GM12878 (cell line): ENCODE results near the gene CTIF. TPM values are rescaled to one million over a fixed set of nuclear protein-coding genes. Genes with fewer than 3 reads are reported as not detected.

Experiments
- SRF ChIP-seq, 2 experiments: IDR thresholded peaks; 2 replicates each; pipeline ENCODE4 v1.6.1; 2011; ENCODE audit warnings: low read depth in 2 of 2, low read length in 2 of 2, mild to moderate bottlenecking in 1 of 2, moderate library complexity in 1 of 2
- WRNIP1 ChIP-seq: IDR thresholded peaks from 2 replicates; pipeline ENCODE4 v1.6.1; 2011; ENCODE audit warnings: low read depth, low read length, improper control_type of control experiment, borderline replicate concordance
- polyA plus RNA-seq, 11 experiments: library from polyadenylated mRNA; depleted of rRNA in 4 of 11; unstranded in 6 of 11; stranded (reverse) in 5 of 11; fragments of >200 nt; fragmentation: Nextera tagmentation in 4 of 11; fragmentation: Illumina TruSeq in 1 of 11; extraction: Ambion mirVana in 4 of 11; extraction: Trizol in 1 of 11; gene quantifications; 1 replicate in 1 of 11; 2 replicates in 10 of 11; pipeline versions ENCODE4 v1.2.1 to v1.2.3, GENCODE V29; 2011 to 2016; ENCODE audit warnings: inconsistent platforms in 2 of 11, missing spikeins in 2 of 11, low read depth in 1 of 11
- total RNA-seq, 4 experiments: library from RNA; depleted of rRNA in 3 of 4; stranded (reverse); fragments of >200 nt in 3 of 4; fragmentation: Illumina TruSeq in 1 of 4; extraction: Trizol in 1 of 4; gene quantifications; 2 replicates each; pipeline versions ENCODE4 v1.2.1 to v1.2.3, GENCODE V29; 2013 to 2021
- TF ChIP-seq, protein P1 (sequence below): fragments of 450-650 bp; IDR thresholded peaks from 2 replicates; pipeline ENCODE4 v1.6.1; 2017; ENCODE audit warnings: mild to moderate bottlenecking, moderate library complexity
- TF ChIP-seq, protein P2 (sequence below): fragments of 450-650 bp; IDR thresholded peaks from 2 replicates; pipeline ENCODE4 v1.6.1; 2017; ENCODE audit warnings: mild to moderate bottlenecking
- TF ChIP-seq, protein P3 (sequence below), 3 experiments: IDR thresholded peaks in 2 of 3; conservative IDR thresholded peaks in 1 of 3; 2 replicates each; pipeline ENCODE4 v1.5.1; 2011; ENCODE audit warnings: low read depth in 3 of 3, low read length in 3 of 3, mild to moderate bottlenecking in 3 of 3, control low read depth in 2 of 3, moderate library complexity in 2 of 3, inconsistent platforms in 1 of 3, mixed read lengths in 1 of 3; ENCODE audit not compliant: control insufficient read depth in 2 of 3, insufficient read depth in 1 of 3; ENCODE audit errors: extremely low read depth in 1 of 3

The CTIF gene
- total and polyA plus RNA-seq, 10 of the 15 experiments (the other 5 are each of a cell fraction or from before 2014, with no cell fraction given) = 0.06 to 11.6 (median 2.5) TPM

DNA sequence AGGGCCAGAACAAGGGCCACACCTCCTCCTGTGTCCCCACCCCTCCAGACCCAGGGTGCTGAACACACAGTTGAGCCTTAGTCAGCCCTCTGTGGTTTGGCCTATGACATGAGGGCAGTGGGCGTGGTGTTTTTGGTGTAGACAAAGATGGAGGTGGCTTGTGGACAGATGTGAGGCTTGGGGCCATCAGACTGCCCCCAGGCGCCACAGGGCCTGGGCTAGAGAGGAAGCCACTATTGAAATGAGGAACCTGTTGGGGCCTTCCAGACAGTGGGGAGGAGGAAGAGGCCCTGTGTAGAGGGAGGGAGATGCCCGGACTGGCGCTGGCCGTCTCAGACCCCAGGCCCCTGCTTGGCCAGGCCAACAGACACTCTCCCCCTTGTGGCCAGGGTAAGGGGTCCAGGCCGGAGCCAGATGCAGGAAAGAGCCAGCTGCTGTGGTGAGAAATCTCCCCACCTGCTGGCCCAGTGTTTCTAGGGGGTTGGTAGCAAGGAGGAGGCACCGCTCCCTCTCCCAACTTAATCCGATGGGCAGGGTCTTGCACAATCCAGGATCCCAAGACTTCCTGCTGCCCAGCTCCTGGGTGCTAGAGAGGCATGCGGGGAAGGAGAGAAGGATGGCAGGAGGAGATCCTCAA, 358.2 kb downstream of the CTIF start (continued):
- TF ChIP-seq, protein P1, sequence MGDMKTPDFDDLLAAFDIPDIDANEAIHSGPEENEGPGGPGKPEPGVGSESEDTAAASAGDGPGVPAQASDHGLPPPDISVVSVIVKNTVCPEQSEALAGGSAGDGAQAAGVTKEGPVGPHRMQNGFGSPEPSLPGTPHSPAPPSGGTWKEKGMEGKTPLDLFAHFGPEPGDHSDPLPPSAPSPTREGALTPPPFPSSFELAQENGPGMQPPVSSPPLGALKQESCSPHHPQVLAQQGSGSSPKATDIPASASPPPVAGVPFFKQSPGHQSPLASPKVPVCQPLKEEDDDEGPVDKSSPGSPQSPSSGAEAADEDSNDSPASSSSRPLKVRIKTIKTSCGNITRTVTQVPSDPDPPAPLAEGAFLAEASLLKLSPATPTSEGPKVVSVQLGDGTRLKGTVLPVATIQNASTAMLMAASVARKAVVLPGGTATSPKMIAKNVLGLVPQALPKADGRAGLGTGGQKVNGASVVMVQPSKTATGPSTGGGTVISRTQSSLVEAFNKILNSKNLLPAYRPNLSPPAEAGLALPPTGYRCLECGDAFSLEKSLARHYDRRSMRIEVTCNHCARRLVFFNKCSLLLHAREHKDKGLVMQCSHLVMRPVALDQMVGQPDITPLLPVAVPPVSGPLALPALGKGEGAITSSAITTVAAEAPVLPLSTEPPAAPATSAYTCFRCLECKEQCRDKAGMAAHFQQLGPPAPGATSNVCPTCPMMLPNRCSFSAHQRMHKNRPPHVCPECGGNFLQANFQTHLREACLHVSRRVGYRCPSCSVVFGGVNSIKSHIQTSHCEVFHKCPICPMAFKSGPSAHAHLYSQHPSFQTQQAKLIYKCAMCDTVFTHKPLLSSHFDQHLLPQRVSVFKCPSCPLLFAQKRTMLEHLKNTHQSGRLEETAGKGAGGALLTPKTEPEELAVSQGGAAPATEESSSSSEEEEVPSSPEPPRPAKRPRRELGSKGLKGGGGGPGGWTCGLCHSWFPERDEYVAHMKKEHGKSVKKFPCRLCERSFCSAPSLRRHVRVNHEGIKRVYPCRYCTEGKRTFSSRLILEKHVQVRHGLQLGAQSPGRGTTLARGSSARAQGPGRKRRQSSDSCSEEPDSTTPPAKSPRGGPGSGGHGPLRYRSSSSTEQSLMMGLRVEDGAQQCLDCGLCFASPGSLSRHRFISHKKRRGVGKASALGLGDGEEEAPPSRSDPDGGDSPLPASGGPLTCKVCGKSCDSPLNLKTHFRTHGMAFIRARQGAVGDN = peak; percentile 43; the same call in 1 of the 2 replicates
- TF ChIP-seq WRNIP1 (no peak), SRF (IDR thresholded peaks at IDR 0.05; ENCODE audit: low read depth in 2 of 2, low read length in 2 of 2) (no peak)
- TF ChIP-seq, protein P2, sequence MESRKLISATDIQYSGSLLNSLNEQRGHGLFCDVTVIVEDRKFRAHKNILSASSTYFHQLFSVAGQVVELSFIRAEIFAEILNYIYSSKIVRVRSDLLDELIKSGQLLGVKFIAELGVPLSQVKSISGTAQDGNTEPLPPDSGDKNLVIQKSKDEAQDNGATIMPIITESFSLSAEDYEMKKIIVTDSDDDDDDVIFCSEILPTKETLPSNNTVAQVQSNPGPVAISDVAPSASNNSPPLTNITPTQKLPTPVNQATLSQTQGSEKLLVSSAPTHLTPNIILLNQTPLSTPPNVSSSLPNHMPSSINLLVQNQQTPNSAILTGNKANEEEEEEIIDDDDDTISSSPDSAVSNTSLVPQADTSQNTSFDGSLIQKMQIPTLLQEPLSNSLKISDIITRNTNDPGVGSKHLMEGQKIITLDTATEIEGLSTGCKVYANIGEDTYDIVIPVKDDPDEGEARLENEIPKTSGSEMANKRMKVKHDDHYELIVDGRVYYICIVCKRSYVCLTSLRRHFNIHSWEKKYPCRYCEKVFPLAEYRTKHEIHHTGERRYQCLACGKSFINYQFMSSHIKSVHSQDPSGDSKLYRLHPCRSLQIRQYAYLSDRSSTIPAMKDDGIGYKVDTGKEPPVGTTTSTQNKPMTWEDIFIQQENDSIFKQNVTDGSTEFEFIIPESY = no peak
- TF ChIP-seq, protein P3, sequence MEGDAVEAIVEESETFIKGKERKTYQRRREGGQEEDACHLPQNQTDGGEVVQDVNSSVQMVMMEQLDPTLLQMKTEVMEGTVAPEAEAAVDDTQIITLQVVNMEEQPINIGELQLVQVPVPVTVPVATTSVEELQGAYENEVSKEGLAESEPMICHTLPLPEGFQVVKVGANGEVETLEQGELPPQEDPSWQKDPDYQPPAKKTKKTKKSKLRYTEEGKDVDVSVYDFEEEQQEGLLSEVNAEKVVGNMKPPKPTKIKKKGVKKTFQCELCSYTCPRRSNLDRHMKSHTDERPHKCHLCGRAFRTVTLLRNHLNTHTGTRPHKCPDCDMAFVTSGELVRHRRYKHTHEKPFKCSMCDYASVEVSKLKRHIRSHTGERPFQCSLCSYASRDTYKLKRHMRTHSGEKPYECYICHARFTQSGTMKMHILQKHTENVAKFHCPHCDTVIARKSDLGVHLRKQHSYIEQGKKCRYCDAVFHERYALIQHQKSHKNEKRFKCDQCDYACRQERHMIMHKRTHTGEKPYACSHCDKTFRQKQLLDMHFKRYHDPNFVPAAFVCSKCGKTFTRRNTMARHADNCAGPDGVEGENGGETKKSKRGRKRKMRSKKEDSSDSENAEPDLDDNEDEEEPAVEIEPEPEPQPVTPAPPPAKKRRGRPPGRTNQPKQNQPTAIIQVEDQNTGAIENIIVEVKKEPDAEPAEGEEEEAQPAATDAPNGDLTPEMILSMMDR (IDR thresholded peaks at IDR 0.05 in 2 of 3, conservative IDR thresholded peaks at IDR 0.05 in 1 of 3; ENCODE audit: control insufficient read depth in 2 of 3, extremely low read depth in 1 of 3, insufficient read depth in 1 of 3, low read depth in 3 of 3, low read length in 3 of 3) = peak in 2 of 3 experiments; percentile 14 to 25; a peak in 2 of 6 replicates
